HepG2 (cell line): ENCODE results near the gene EIF3L. TPM values are rescaled to one million over a fixed set of nuclear protein-coding genes. Genes with fewer than 3 reads are reported as not detected.

Experiments
- ATAC-seq: fragments of 200-7000 bp; cut with Tn5 transposase; 3 replicates; pipeline ENCODE4 v1.9.1; 2020; ENCODE audit warnings: mild to moderate bottlenecking, moderate library complexity
- BruUV-seq: library from RNA; stranded (reverse); fragments of 400-500 nt; replicated peaks from 2 replicates; lab custom pipeline; 2021; lab: Mats Ljungman, UMichigan
- CTCF ChIA-PET: fragments of 300-600 bp; formaldehyde crosslinking; extraction: SDS; loops from one replicate; lab custom pipeline; 2021; ENCODE audit warnings: low total read pairs, inconsistent platforms, low intra/inter-chr PET ratio; lab: Yijun Ruan, JAX
- POLR2A ChIA-PET: fragments of 350-600 bp; sonication (Branson Sonifier 250); formaldehyde crosslinking; loops from one replicate; lab custom pipeline; 2020; ENCODE audit warnings: antibody characterized with exemption, inconsistent platforms; lab: Yijun Ruan, JAX
- DNase-seq: peaks from one replicate; pipeline ENCODE4 v3.0.0-alpha.2; 2015; ENCODE audit warnings: low spot score
- FAIRE-seq: peaks from 3 replicates; lab custom pipeline; 2011; peaks lifted over from hg19 to GRCh38; lab: Jason Lieb, UNC
- H2AFZ ChIP-seq: one replicate; pipeline ENCODE4 v1.6.1; 2011; ENCODE audit warnings: low read length, inconsistent platforms
- H3K27ac ChIP-seq: fragments of 300-600 bp; 3 replicates; pipeline ENCODE4 v1.8.0; 2011; ENCODE audit warnings: mixed run types, mild to moderate bottlenecking, mixed read lengths, low read length, inconsistent platforms; ENCODE audit not compliant: insufficient read depth; ENCODE audit errors: extremely low read length
- H3K27me3 ChIP-seq, 2 experiments: fragments of 200-600 bp in 1 of 2; 2 replicates in 1 of 2; 3 replicates in 1 of 2; pipeline versions ENCODE4 v1.6.0 to v1.8.0; 2011; ENCODE audit warnings: low read length in 2 of 2, mild to moderate bottlenecking in 2 of 2, moderate library complexity in 2 of 2, inconsistent platforms in 1 of 2; ENCODE audit not compliant: insufficient read depth in 2 of 2, control insufficient read depth in 1 of 2
- H3K36me3 ChIP-seq, 2 experiments: fragments of 200-600 bp in 1 of 2; replicated peaks in 1 of 2; 2 replicates in 1 of 2; 3 replicates in 1 of 2; pipeline versions ENCODE4 v1.5.1 to v1.8.0; 2011; ENCODE audit warnings: low read length in 2 of 2, inconsistent platforms in 1 of 2; ENCODE audit not compliant: insufficient read depth in 2 of 2, control insufficient read depth in 1 of 2
- H3K4me1 ChIP-seq: 2 replicates; pipeline ENCODE4 v1.5.1; 2012; ENCODE audit warnings: low read length, inconsistent platforms; ENCODE audit not compliant: insufficient read depth
- H3K4me2 ChIP-seq: 2 replicates; pipeline ENCODE4 v1.6.0; 2011; ENCODE audit warnings: low read depth, low read length, inconsistent platforms
- H3K4me3 ChIP-seq, 3 experiments: fragments of 200-600 bp in 1 of 3; sonication (generic), shearing (Covaris generic) in 1 of 3; replicated peaks in 1 of 3; 2 replicates each; pipeline ENCODE4 v1.5.1; 2011 to 2016; ENCODE audit warnings: low read length in 3 of 3, inconsistent platforms in 2 of 3, low read depth in 2 of 3, mild to moderate bottlenecking in 2 of 3, control low read depth in 1 of 3, mixed read lengths in 1 of 3; ENCODE audit not compliant: insufficient read depth in 1 of 3
- H3K79me2 ChIP-seq: one replicate; pipeline ENCODE4 v1.6.1; 2011; ENCODE audit warnings: low read length, inconsistent platforms; ENCODE audit not compliant: insufficient read depth
- H3K9ac ChIP-seq: 2 replicates; pipeline ENCODE4 v1.6.0; 2011; ENCODE audit warnings: mild to moderate bottlenecking, low read depth, low read length, inconsistent platforms; ENCODE audit not compliant: insufficient read depth
- H3K9me3 ChIP-seq: 2 replicates; pipeline ENCODE4 v1.5.1; 2012; ENCODE audit warnings: mild to moderate bottlenecking, low read length
- H4K20me1 ChIP-seq: 2 replicates; pipeline ENCODE4 v1.6.0; 2011; ENCODE audit warnings: inconsistent platforms, mild to moderate bottlenecking, low read length, moderate library complexity; ENCODE audit not compliant: insufficient read depth
- BCL6 ChIP-seq: IDR thresholded peaks from 2 replicates; pipeline ENCODE4 v1.6.1; 2016; ENCODE audit warnings: missing genetic modification reagents, missing compliant biosample characterization
- CREM ChIP-seq, 2 experiments: sonication (generic) in 1 of 2; formaldehyde crosslinking in 1 of 2; IDR thresholded peaks; 2 replicates each; pipeline versions ENCODE4 v1.4.0 to v1.6.1; 2016 to 2020; ENCODE audit warnings: antibody characterized with exemption in 1 of 2, mild to moderate bottlenecking in 1 of 2, missing genetic modification reagents in 1 of 2
- HBP1 ChIP-seq: IDR thresholded peaks from 2 replicates; pipeline ENCODE4 v1.6.1; 2016; ENCODE audit warnings: low read depth, control low read depth
- HDAC1 ChIP-seq: sonication (generic); formaldehyde crosslinking; IDR thresholded peaks from 2 replicates; pipeline ENCODE4 v1.5.1; 2020; ENCODE audit warnings: mild to moderate bottlenecking, missing genetic modification reagents
- JDP2 ChIP-seq: sonication (generic); formaldehyde crosslinking; IDR thresholded peaks from 2 replicates; pipeline ENCODE4 v1.8.1; 2022; ENCODE audit warnings: missing genetic modification reagents, borderline replicate concordance
- KLF6 ChIP-seq: IDR thresholded peaks from 2 replicates; pipeline ENCODE4 v1.8.0; 2016; ENCODE audit warnings: missing biosample characterization, missing genetic modification reagents
- MNT ChIP-seq: fragments of 450-650 bp; IDR thresholded peaks from 2 replicates; pipeline ENCODE4 v1.6.1; 2016
- MXI1 ChIP-seq: IDR thresholded peaks from 3 replicates; pipeline ENCODE4 v1.6.1; 2012; ENCODE audit warnings: low read depth, low read length, inconsistent platforms, borderline replicate concordance
- NCOA2 ChIP-seq: sonication (generic); formaldehyde crosslinking; IDR thresholded peaks from 2 replicates; pipeline ENCODE4 v1.8.0; 2022; ENCODE audit warnings: inconsistent platforms
- NR2F6 ChIP-seq, 2 experiments: IDR thresholded peaks; 2 replicates each; pipeline ENCODE4 v1.6.1; 2016; ENCODE audit warnings: antibody characterized with exemption in 1 of 2, mild to moderate bottlenecking in 1 of 2
- RFX5 ChIP-seq: IDR thresholded peaks from 2 replicates; pipeline ENCODE4 v1.6.1; 2011; ENCODE audit warnings: low read depth, low read length, improper control_type of control experiment
- TARDBP ChIP-seq: sonication (generic); formaldehyde crosslinking; IDR thresholded peaks from 2 replicates; pipeline ENCODE4 v1.8.0; 2022; ENCODE audit warnings: mild to moderate bottlenecking, missing genetic modification reagents
- ZBTB38 ChIP-seq: sonication (generic); formaldehyde crosslinking; IDR thresholded peaks from 2 replicates; pipeline ENCODE4 v1.5.1; 2020; ENCODE audit warnings: mild to moderate bottlenecking, missing genetic modification reagents
- ZNF329 ChIP-seq: sonication (generic); formaldehyde crosslinking; IDR thresholded peaks from 2 replicates; pipeline ENCODE4 v1.9.0; 2021; ENCODE audit warnings: low read depth, mild to moderate bottlenecking, missing genetic modification reagents
- ZNF556 ChIP-seq: sonication (generic); formaldehyde crosslinking; IDR thresholded peaks from 2 replicates; pipeline ENCODE4 v1.4.0; 2020; ENCODE audit warnings: mild to moderate bottlenecking, missing genetic modification reagents, borderline replicate concordance
- ZNF597 ChIP-seq: sonication (generic); formaldehyde crosslinking; IDR thresholded peaks from 2 replicates; pipeline ENCODE4 v1.5.0; 2020; ENCODE audit warnings: missing genetic modification reagents
- ZNF770 ChIP-seq: sonication (generic); formaldehyde crosslinking; IDR thresholded peaks from 2 replicates; pipeline ENCODE4 v1.5.0; 2020; ENCODE audit warnings: mild to moderate bottlenecking, missing genetic modification reagents
- WGBS: methylation state at CpG from one replicate; pipeline ENCODE4 v1.1.6; 2017; ENCODE audit warnings: low lambda C conversion rate; 5-methylcytosine and 5-hydroxymethylcytosine counted together
- in situ Hi-C: cut with HindIII; loops from 2 replicates; pipeline ENCODE4 v1.10.0; 2017; ENCODE audit warnings: low pct_unique_long_range_greater_than_20kb; ENCODE audit not compliant: extremely low pct_ligation_motif_present
- intact Hi-C: fragments of 100-400 bp; cut with micrococcal nuclease; formaldehyde crosslinking; loops from one replicate; pipeline ENCODE4 v1.10.0; 2022; ENCODE audit not compliant: unreplicated experiment
- polyA plus RNA-seq, 8 experiments: library from polyadenylated mRNA; depleted of rRNA in 3 of 8; stranded (reverse) in 7 of 8; unstranded in 1 of 8; fragments of >200 nt; fragmentation: Illumina TruSeq in 4 of 8; extraction: Trizol in 4 of 8; gene quantifications; 2 replicates each; pipeline versions ENCODE4 v1.2.1 to v1.2.3, GENCODE V29; 2011 to 2016; ENCODE audit warnings: low read depth in 4 of 8, missing spikeins in 1 of 8, mixed read lengths in 1 of 8; ENCODE audit not compliant: insufficient read depth in 1 of 8
- total RNA-seq, 5 experiments: library from RNA; depleted of rRNA; stranded (reverse); fragments of >200 nt; fragmentation: Illumina TruSeq; extraction: Trizol; gene quantifications; 2 replicates each; pipeline ENCODE4 v1.2.3, GENCODE V29; 2016; ENCODE audit warnings: low read depth in 1 of 5

Gene EIF3L
- total and polyA plus RNA-seq, 2 of the 13 experiments (the other 11 are each of a cell fraction or from before 2014, with no cell fraction given): 514 to 793 TPM

GRCh38 chr22:37832022-37832857 is 17.0 kb upstream of the EIF3L start:
- intact Hi-C loops (no loop called here), in situ Hi-C loops (no loop called here)
- DNase-seq (peak; percentile 35), FAIRE-seq (no peak), ATAC-seq (peak; percentile 80)
- Histone ChIP-seq H3K36me3 (peaks cover 34 to 57% of the 10 kb centered on the region in 2 experiments), H3K9ac (peak overlapping the region; percentile 34; the same call in 1 of the 2 replicates), H3K27ac (peak overlapping the region; percentile 74), H4K20me1 (no peaks in the 10 kb centered on the region), H3K79me2 (no peaks in the 10 kb centered on the region), H3K27me3 (no peaks in the 10 kb centered on the region), H2AFZ (no peak overlapping the region), H3K4me1 (peaks cover 30% of the 10 kb centered on the region), H3K4me3 (no peak overlapping the region), H3K4me2 (peak overlapping the region; percentile 22; the same call in 1 of the 2 replicates), H3K9me3 (no peaks in the 10 kb centered on the region)
- WGBS: 49% methylated on average over 9 of the region's 16 CpGs
- CTCF ChIA-PET: no interaction called here
- BruUV-seq: no TSS peak
- POLR2A ChIA-PET: interaction anchor here (1.3 kb wide), 1 partner anchor 9 kb away, joined by 3 read pairs; the partner anchor contains the start of gene GALR3
- TF ChIP-seq JDP2 (CRISPR knock-in tag) (no peak), ZBTB38 (CRISPR knock-in tag) (peak; percentile 39), ZNF770 (CRISPR knock-in tag) (peak; percentile 96), HBP1 (0 out of 2 replicates have a peak, but pooled peaks have one; percentile 34), KLF6 (CRISPR knock-in tag) (no peak), HDAC1 (CRISPR knock-in tag) (no peak; the same call in 1 of the 2 replicates), MXI1 (peak; percentile 9; the same call in 1 of the 3 replicates), ZNF597 (CRISPR knock-in tag) (no peak), TARDBP (CRISPR knock-in tag) (no peak), BCL6 (CRISPR knock-in tag) (peak; percentile 27; the same call in 1 of the 2 replicates), NR2F6 (IDR thresholded peaks at IDR 0.05) (peak; percentile 48; the same call in 1 of the 2 replicates), NR2F6 (CRISPR knock-in tag; IDR thresholded peaks at IDR 0.05) (peak; percentile 57; the same call in 1 of the 2 replicates), NCOA2 (peak; percentile 28; the same call in 1 of the 2 replicates), ZNF329 (CRISPR knock-in tag) (no peak), CREM (IDR thresholded peaks at IDR 0.05) (peak; percentile 28; the same call in 1 of the 2 replicates), CREM (CRISPR knock-in tag; IDR thresholded peaks at IDR 0.05) (no peak), ZNF556 (CRISPR knock-in tag) (no peak), RFX5 (no peak), MNT (0 out of 2 replicates have a peak, but pooled peaks have one; percentile 3)
